Ovary (tissue), 9 donors: ENCODE data around the gene SNRK. TPM values are rescaled to one million over a fixed set of nuclear protein-coding genes. Genes with fewer than 3 reads are reported as not detected.

Experiments used
- DNase-seq, 5 donors: peaks; one replicate each; pipeline ENCODE4 v3.0.0-alpha.2; 2019 to 2020
- H3K27ac ChIP-seq, 2 donors: fragments of 200-600 bp; one replicate each; pipeline versions ENCODE4 v1.5.1 to v1.8.0; 2019 to 2022
- H3K27me3 ChIP-seq: fragments of 200-600 bp; one replicate; pipeline ENCODE4 v1.8.0; 2022
- H3K36me3 ChIP-seq: fragments of 200-600 bp; sonication (generic); one replicate; pipeline ENCODE4 v1.5.1; 2019
- H3K4me1 ChIP-seq: one replicate; pipeline ENCODE4 v1.8.1; 2013; ENCODE audit warnings: mild to moderate bottlenecking, moderate library complexity; ENCODE audit not compliant: insufficient read depth
- H3K4me3 ChIP-seq: fragments of 200-600 bp; sonication (generic); one replicate; pipeline ENCODE4 v1.5.1; 2017
- H3K9me3 ChIP-seq, 2 donors: fragments of 200-600 bp in 1 of 2; sonication (generic) in 1 of 2; one replicate each; pipeline versions ENCODE4 v1.5.1 to v1.8.1; 2013 to 2019; ENCODE audit warnings: mild to moderate bottlenecking in 1 of 2, moderate library complexity in 1 of 2
- EP300 ChIP-seq: sonication (generic); formaldehyde crosslinking; IDR thresholded peaks from one replicate; pipeline ENCODE4 v1.6.1; 2017; ENCODE audit warnings: antibody characterized with exemption
- POLR2A ChIP-seq: fragments of 450-650 bp; IDR thresholded peaks from one replicate; pipeline ENCODE4 v1.6.1; 2017; ENCODE audit warnings: antibody characterized with exemption, mild to moderate bottlenecking, moderate library complexity
- WGBS, 3 donors: extraction: QIAGEN DNeasy Blood & Tissue Kit in 1 of 3; methylation state at CpG; one replicate each; pipeline versions ENCODE4 v1.1.5 to v1.1.7; 2013 to 2017; 5-methylcytosine and 5-hydroxymethylcytosine counted together
- intact Hi-C, 4 donors: fragments of 100-400 bp; cut with DNase I; formaldehyde crosslinking; loops; one replicate each; pipeline versions ENCODE4 v1.11.0 to v1.15.1; 2022 to 2023
- polyA plus RNA-seq, 2 donors: library from polyadenylated mRNA; stranded (reverse); fragments of 200-250 nt in 1 of 2; fragments of 350-450 nt in 1 of 2; fragmentation: Illumina TruSeq in 1 of 2; extraction: RNeasy Lipid Tissue Mini Kit (QIAGEN cat#74804) in 1 of 2; gene quantifications; one replicate each; pipeline ENCODE4 v1.2.3, GENCODE V29; 2013 to 2014
- total RNA-seq, 7 donors: library from RNA; depleted of rRNA in 2 of 7; stranded (reverse); fragments of >200 nt in 2 of 7; fragmentation: NEBNext Ultra II Directional in 3 of 7; extraction: Animal tissue kit (Norgen Biotek cat#: 25700) in 3 of 7; gene quantifications; one replicate each; pipeline versions ENCODE4 v1.1.0 to v1.2.4, GENCODE V29; 2016 to 2023
- TF ChIP-seq, protein P1 (sequence below), 3 donors: fragments of 450-650 bp in 2 of 3; fragments of 200-600 bp in 1 of 3; IDR thresholded peaks; one replicate each; pipeline versions ENCODE4 v1.5.1 to v1.8.0; 2016 to 2022; ENCODE audit warnings: antibody characterized with exemption in 3 of 3, mild to moderate bottlenecking in 1 of 3
- donor health status: DM: no; HTN: no; CAD: no; lungs with moderate emphysema.
- donor health status: DM: no; HTN: no; CAD: no.
- donor health status: Bipolar disorder and iron deficiency.
- donor health status: DM: yes; HTN: yes; CAD: no.
- donor health status: DM: no; HTN: no; CAD: no.
- donor health status: DM: yes; HTN: yes; CAD: no.

Gene SNRK
- total and polyA plus RNA-seq, 9 donors = 19.0 to 52.1 (median 28.9) TPM

DNA sequence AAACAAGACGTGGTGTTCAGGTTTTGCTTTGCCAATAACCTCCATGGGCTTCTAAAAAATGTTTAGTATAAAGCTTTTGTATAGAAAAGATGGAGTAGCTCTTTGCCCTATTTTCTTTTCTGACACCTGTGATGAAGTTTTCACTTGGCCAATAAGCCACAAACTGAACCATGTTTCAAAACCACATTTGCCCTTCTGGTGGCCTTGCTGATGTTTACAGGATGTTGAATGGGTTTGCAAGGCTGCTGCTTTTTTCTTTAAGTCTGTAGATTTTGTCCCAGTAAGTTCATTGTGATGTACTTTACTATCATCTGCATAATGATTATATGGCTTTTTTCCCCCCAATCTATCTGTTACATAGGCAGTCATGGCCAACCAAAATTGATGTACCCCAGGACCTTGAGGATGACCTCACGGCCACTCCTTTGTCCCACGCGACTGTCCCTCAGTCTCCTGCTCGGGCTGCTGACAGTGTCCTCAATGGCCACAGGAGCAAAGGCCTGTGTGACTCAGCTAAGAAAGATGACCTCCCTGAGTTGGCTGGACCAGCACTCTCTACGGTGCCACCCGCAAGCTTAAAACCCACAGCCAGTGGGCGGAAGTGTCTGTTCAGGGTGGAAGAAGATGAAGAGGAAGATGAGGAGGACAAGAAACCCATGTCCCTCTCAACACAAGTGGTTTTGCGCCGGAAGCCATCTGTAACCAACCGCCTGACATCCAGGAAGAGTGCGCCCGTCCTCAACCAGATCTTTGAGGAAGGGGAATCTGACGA, 60.8 kb downstream of the SNRK start:
- Histone ChIP-seq H3K36me3 (no peaks in the 10 kb centered on the region), H3K27ac (no peak overlapping the region), H3K4me1 (peaks cover 5% of the 10 kb centered on the region), H3K4me3 (no peak overlapping the region), H3K27me3 (no peaks in the 10 kb centered on the region), H3K9me3 (no peaks in the 10 kb centered on the region)
- 95 to 97% (median 96%) methylated on average over 14 of the region's 14 CpGs for WGBS, 3 donors
- DNase-seq = no peak
- intact Hi-C loops = no loop called here
- TF ChIP-seq EP300 (no peak), POLR2A (no peak)
- TF ChIP-seq, protein P1, sequence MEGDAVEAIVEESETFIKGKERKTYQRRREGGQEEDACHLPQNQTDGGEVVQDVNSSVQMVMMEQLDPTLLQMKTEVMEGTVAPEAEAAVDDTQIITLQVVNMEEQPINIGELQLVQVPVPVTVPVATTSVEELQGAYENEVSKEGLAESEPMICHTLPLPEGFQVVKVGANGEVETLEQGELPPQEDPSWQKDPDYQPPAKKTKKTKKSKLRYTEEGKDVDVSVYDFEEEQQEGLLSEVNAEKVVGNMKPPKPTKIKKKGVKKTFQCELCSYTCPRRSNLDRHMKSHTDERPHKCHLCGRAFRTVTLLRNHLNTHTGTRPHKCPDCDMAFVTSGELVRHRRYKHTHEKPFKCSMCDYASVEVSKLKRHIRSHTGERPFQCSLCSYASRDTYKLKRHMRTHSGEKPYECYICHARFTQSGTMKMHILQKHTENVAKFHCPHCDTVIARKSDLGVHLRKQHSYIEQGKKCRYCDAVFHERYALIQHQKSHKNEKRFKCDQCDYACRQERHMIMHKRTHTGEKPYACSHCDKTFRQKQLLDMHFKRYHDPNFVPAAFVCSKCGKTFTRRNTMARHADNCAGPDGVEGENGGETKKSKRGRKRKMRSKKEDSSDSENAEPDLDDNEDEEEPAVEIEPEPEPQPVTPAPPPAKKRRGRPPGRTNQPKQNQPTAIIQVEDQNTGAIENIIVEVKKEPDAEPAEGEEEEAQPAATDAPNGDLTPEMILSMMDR (IDR thresholded peaks at IDR 0.05) = no peak

DNA sequence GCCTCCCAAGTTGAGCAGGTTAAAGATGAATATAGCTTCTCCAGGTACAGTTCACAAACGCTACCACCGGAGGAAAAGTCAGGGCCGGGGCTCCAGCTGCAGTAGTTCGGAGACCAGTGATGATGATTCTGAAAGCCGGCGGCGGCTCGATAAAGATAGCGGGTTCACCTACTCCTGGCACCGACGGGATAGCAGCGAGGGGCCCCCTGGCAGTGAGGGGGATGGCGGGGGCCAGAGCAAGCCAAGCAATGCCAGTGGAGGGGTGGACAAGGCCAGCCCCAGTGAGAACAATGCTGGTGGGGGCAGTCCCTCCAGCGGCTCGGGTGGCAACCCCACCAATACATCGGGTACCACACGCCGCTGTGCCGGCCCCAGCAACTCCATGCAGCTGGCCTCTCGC, 61.4 kb downstream of the SNRK start:
- H3K36me3 ChIP-seq = no peaks in the 10 kb centered on the region
- H3K9me3 ChIP-seq = no peaks in the 10 kb centered on the region
- TF ChIP-seq, protein P1 (IDR thresholded peaks at IDR 0.05) = no peak
- TF ChIP-seq EP300 (no peak), POLR2A (no peak)
- H3K27ac ChIP-seq = no peak overlapping the region
- no peaks in the 10 kb centered on the region for H3K27me3 ChIP-seq
- 96 to 98% (median 96%) methylated on average over 20 of the region's 20 CpGs for WGBS, 3 donors
- DNase-seq = no peak
- H3K4me1 ChIP-seq = peaks cover 4% of the 10 kb centered on the region
- H3K4me3 ChIP-seq = no peak overlapping the region
- intact Hi-C loops = no loop called here

DNA sequence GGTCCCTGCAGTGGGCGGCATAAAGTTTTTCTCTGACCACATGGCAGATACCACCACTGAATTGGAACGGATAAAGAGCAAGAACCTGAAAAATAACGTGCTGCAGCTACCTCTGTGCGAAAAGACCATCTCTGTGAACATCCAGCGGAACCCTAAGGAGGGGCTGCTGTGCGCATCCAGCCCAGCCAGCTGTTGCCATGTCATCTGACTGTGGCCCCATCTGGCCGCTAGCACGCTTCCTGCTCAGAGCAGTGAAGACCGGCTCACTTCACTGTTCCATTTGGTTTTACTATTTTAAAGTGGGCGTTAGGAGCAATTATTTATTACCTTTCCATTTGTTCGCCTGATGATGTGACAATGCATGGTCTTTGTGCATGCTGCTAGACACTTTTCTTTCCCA, 62.0 kb downstream of the SNRK start:
- Histone ChIP-seq H3K9me3 (no peaks in the 10 kb centered on the region), H3K4me1 (peaks cover 4% of the 10 kb centered on the region), H3K27me3 (no peaks in the 10 kb centered on the region), H3K4me3 (no peak overlapping the region), H3K27ac (no peak overlapping the region), H3K36me3 (no peaks in the 10 kb centered on the region)
- WGBS, 3 donors = 93 to 96% (median 94%) methylated on average over 11 of the region's 11 CpGs
- intact Hi-C loops = no loop called here
- TF ChIP-seq EP300 (no peak), POLR2A (no peak)
- TF ChIP-seq, protein P1 (IDR thresholded peaks at IDR 0.05) = no peak
- DNase-seq = no peak

DNA sequence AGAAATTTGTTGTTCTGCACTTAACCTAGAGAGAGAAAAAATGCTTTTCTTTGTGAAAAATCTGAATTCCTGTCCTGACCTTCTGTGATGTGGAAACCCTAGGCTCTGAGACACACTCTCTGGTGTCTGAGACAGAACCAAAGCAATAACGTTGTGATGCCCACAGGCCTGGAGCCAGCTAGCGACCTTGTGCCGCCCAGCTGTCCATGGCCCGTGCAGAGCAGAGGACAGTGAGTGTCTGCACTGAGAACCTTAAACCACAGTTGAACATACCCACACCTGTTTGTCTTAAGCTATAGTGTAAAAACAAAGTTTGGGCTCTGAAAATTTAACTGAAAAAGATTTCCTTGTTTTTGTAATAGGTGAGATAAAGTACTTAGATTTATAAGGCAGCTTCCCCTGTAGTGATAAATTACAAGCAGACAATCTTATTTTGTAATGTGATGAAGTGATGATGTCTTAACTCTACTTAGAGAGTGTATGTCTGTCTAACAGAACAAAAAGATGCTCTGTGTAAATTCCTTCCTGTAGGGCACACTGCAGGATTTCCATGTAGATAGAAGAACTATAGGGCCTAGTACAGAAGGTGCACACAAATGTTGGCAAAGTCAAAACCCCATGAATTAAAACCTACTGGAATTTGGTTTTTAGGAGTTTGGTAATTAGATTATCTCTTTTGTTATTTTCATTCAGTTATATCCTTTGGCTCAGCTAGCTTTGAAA, 62.7 kb downstream of the SNRK start:
- 67 to 82% (median 79%) methylated on average over 4 of the region's 4 CpGs for WGBS, 3 donors
- DNase-seq = no peak
- no peaks in the 10 kb centered on the region for H3K36me3 ChIP-seq
- H3K4me3 ChIP-seq = no peak overlapping the region
- no peaks in the 10 kb centered on the region for H3K27me3 ChIP-seq
- peaks cover 4% of the 10 kb centered on the region for H3K4me1 ChIP-seq
- intact Hi-C loops = no loop called here
- no peak overlapping the region for H3K27ac ChIP-seq
- H3K9me3 ChIP-seq = no peaks in the 10 kb centered on the region
- no peak for TF ChIP-seq EP300
- no peak for TF ChIP-seq POLR2A

DNA sequence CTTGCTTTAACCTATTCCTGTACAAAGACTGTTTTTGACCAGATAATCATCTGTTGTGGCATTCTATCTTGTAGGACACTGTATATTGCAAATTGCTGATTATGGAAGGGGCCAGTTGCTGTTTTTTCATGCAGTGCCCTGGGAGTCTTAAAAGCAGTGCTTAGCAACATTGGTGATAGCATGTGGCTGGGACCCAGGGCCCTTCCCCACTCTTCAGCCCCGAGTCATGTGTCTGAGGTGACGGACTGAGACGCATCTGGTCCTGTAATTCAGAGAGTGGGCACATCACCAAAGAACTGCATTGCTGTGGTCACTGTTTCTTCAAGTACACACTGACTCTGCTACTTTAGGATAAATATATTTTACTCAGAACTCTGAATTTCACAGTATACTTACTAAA, 63.4 kb downstream of the SNRK start:
- H3K4me1 ChIP-seq = peaks cover 2% of the 10 kb centered on the region
- no peak for DNase-seq
- 92 to 96% (median 96%) methylated on average over 3 of the region's 3 CpGs for WGBS, 3 donors
- no peak overlapping the region for H3K27ac ChIP-seq
- H3K9me3 ChIP-seq = no peaks in the 10 kb centered on the region
- H3K36me3 ChIP-seq = no peaks in the 10 kb centered on the region
- no peak overlapping the region for H3K4me3 ChIP-seq
- intact Hi-C loops = no loop called here
- no peak for TF ChIP-seq EP300
- TF ChIP-seq, protein P1 (IDR thresholded peaks at IDR 0.05) = no peak
- no peak for TF ChIP-seq POLR2A
- no peaks in the 10 kb centered on the region for H3K27me3 ChIP-seq
